ENCODE measurements around the gene RALGAPA2.

DNA sequence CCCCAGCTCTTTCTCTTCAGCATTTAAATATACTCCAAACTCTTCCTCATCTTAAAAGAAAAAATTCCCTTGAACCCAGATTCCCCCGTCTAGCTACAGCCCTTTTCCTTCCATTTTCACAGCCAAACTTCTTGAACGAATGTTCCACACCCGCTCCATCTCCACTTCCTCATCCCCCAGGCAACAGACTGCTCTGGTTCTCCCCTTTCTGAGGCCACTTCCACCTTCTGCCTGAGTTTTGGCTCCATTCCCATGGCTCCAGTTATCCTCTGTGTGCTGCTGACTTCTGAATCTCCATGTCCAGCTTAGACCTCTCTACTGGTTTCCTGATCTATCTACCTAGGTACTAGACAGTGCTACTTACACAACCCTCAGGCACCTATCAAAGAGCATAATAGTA lies 106.4 kb downstream of the RALGAPA2 start:
- TF ChIP-seq, protein P1, sequence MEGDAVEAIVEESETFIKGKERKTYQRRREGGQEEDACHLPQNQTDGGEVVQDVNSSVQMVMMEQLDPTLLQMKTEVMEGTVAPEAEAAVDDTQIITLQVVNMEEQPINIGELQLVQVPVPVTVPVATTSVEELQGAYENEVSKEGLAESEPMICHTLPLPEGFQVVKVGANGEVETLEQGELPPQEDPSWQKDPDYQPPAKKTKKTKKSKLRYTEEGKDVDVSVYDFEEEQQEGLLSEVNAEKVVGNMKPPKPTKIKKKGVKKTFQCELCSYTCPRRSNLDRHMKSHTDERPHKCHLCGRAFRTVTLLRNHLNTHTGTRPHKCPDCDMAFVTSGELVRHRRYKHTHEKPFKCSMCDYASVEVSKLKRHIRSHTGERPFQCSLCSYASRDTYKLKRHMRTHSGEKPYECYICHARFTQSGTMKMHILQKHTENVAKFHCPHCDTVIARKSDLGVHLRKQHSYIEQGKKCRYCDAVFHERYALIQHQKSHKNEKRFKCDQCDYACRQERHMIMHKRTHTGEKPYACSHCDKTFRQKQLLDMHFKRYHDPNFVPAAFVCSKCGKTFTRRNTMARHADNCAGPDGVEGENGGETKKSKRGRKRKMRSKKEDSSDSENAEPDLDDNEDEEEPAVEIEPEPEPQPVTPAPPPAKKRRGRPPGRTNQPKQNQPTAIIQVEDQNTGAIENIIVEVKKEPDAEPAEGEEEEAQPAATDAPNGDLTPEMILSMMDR (IDR thresholded peaks at IDR 0.05; ENCODE audit: low read length) = no peak
- TF ChIP-seq EZH2 (IDR thresholded peaks at IDR 0.05; ENCODE audit: borderline replicate concordance, low read length) = no peak

All from OCI-LY1 (cell line).